WTC11 (cell line): ENCODE results near the gene RPTOR. TPM values are rescaled to one million over a fixed set of nuclear protein-coding genes. Genes with fewer than 3 reads are reported as not detected.

Experiments
- ATAC-seq: fragments of 200-7000 bp; cut with Tn5 transposase; 2 replicates; pipeline ENCODE4 v1.10.0; 2021; ENCODE audit warnings: mild to moderate bottlenecking, moderate library complexity
- CTCF ChIA-PET: fragments of 300-600 bp; sonication (Branson Sonifier 250); formaldehyde crosslinking; loops from one replicate; lab custom pipeline; 2021; ENCODE audit warnings: antibody characterized with exemption; lab: Charles Lee
- POLR2A ChIA-PET: fragments of 350-600 bp; sonication (Branson Sonifier 250); formaldehyde crosslinking; loops from one replicate; lab custom pipeline; 2021; ENCODE audit warnings: antibody characterized with exemption; lab: Charles Lee
- DNase-seq: peaks from one replicate; pipeline ENCODE4 v3.0.0; 2021; ENCODE audit warnings: low spot score
- H3K27ac Mint-ChIP-seq: 2 replicates; pipeline ENCODE4 v1.8.0; 2021; ENCODE audit warnings: mixed read lengths
- H3K27me3 Mint-ChIP-seq: 2 replicates; pipeline ENCODE4 v1.8.0; 2021; ENCODE audit warnings: low read depth, mild to moderate bottlenecking, moderate library complexity, mixed read lengths
- H3K36me3 Mint-ChIP-seq: 2 replicates; pipeline ENCODE4 v1.8.0; 2021; ENCODE audit warnings: mixed read lengths
- H3K4me1 Mint-ChIP-seq: 2 replicates; pipeline ENCODE4 v1.8.0; 2022; ENCODE audit warnings: mixed read lengths
- H3K4me3 Mint-ChIP-seq: 2 replicates; pipeline ENCODE4 v1.8.0; 2021; ENCODE audit warnings: mild to moderate bottlenecking, moderate library complexity, mixed read lengths
- H3K9me3 Mint-ChIP-seq: 2 replicates; pipeline ENCODE4 v1.8.0; 2021; ENCODE audit warnings: mixed read lengths
- CBFB ChIP-seq: sonication (generic); formaldehyde crosslinking; IDR thresholded peaks from 2 replicates; pipeline ENCODE4 v1.8.1; 2022; ENCODE audit warnings: mild to moderate bottlenecking, low read depth, missing genetic modification reagents
- ESRRA ChIP-seq: sonication (generic); formaldehyde crosslinking; IDR thresholded peaks from 2 replicates; pipeline ENCODE4 v1.8.1; 2022; ENCODE audit warnings: mild to moderate bottlenecking, missing genetic modification reagents, borderline replicate concordance
- IRF2 ChIP-seq: sonication (generic); formaldehyde crosslinking; IDR thresholded peaks from 2 replicates; pipeline ENCODE4 v1.8.0; 2022; ENCODE audit warnings: low read depth, missing genetic modification reagents, borderline replicate concordance
- MYBL2 ChIP-seq: sonication (generic); formaldehyde crosslinking; IDR thresholded peaks from 2 replicates; pipeline ENCODE4 v1.8.1; 2023; ENCODE audit warnings: mild to moderate bottlenecking, moderate library complexity, missing genetic modification reagents
- NFATC4 ChIP-seq: fragments of 250-450 bp; sonication (Bioruptor Pico); IDR thresholded peaks from 2 replicates; pipeline ENCODE4 v1.9.0; 2021; ENCODE audit warnings: mild to moderate bottlenecking
- NR3C1 ChIP-seq: sonication (generic); formaldehyde crosslinking; conservative IDR thresholded peaks from 2 replicates; pipeline ENCODE4 v1.8.1; 2023; ENCODE audit warnings: low read depth, mild to moderate bottlenecking, missing genetic modification reagents
- OVOL2 ChIP-seq: fragments of 250-450 bp; sonication (Bioruptor Pico); IDR thresholded peaks from 2 replicates; pipeline ENCODE4 v1.9.0; 2021; ENCODE audit warnings: mild to moderate bottlenecking, borderline replicate concordance
- RORB ChIP-seq: fragments of 250-450 bp; sonication (Bioruptor Pico); IDR thresholded peaks from 2 replicates; pipeline ENCODE4 v1.9.0; 2021; ENCODE audit warnings: mild to moderate bottlenecking
- TEAD1 ChIP-seq: sonication (generic); formaldehyde crosslinking; IDR thresholded peaks from 2 replicates; pipeline ENCODE4 v1.8.0; 2022; ENCODE audit warnings: mild to moderate bottlenecking, missing genetic modification reagents
- TEAD4 ChIP-seq: sonication (generic); formaldehyde crosslinking; IDR thresholded peaks from 2 replicates; pipeline ENCODE4 v1.8.0; 2022; ENCODE audit warnings: mild to moderate bottlenecking, missing genetic modification reagents
- TP53 ChIP-seq: sonication (generic); formaldehyde crosslinking; IDR thresholded peaks from 2 replicates; pipeline ENCODE4 v1.8.1; 2023; ENCODE audit warnings: mild to moderate bottlenecking, missing genetic modification reagents
- ZNF416 ChIP-seq: fragments of 250-450 bp; sonication (Bioruptor Pico); IDR thresholded peaks from 2 replicates; pipeline ENCODE4 v1.9.0; 2021; ENCODE audit warnings: mild to moderate bottlenecking, inconsistent platforms
- ZNF671 ChIP-seq: fragments of 250-450 bp; sonication (Bioruptor Pico); IDR thresholded peaks from 2 replicates; pipeline ENCODE4 v1.8.0; 2021; ENCODE audit warnings: mild to moderate bottlenecking
- total RNA-seq: library from RNA; stranded (reverse); gene quantifications from 3 replicates; pipeline ENCODE4 v1.2.3, GENCODE V29; 2021
- TF ChIP-seq, protein P1 (sequence below): sonication (generic); formaldehyde crosslinking; IDR thresholded peaks from 2 replicates; pipeline ENCODE4 v1.8.1; 2022; ENCODE audit warnings: mild to moderate bottlenecking, missing genetic modification reagents, moderate library complexity, borderline replicate concordance
- TF ChIP-seq, protein P2 (sequence below): fragments of 250-450 bp; sonication (Bioruptor Pico); IDR thresholded peaks from 2 replicates; pipeline ENCODE4 v1.9.0; 2021; ENCODE audit warnings: mild to moderate bottlenecking, borderline replicate concordance
- TF ChIP-seq, protein P3 (sequence below): sonication (generic); formaldehyde crosslinking; IDR thresholded peaks from 2 replicates; pipeline ENCODE4 v1.8.0; 2022; ENCODE audit warnings: mild to moderate bottlenecking, missing genetic modification reagents
- TF ChIP-seq, protein P4 (sequence below): sonication (generic); formaldehyde crosslinking; IDR thresholded peaks from 2 replicates; pipeline ENCODE4 v1.8.0; 2023; ENCODE audit warnings: missing genetic modification reagents, mild to moderate bottlenecking, borderline replicate concordance
- TF ChIP-seq, protein P5 (sequence below): sonication (generic); formaldehyde crosslinking; conservative IDR thresholded peaks from 2 replicates; pipeline ENCODE4 v1.8.1; 2022; ENCODE audit warnings: mild to moderate bottlenecking, missing genetic modification reagents
- TF ChIP-seq, protein P6 (sequence below): sonication (generic); formaldehyde crosslinking; IDR thresholded peaks from 2 replicates; pipeline ENCODE4 v1.8.1; 2023; ENCODE audit warnings: mild to moderate bottlenecking, missing genetic modification reagents, moderate library complexity
- TF ChIP-seq, protein P7 (sequence below): fragments of 250-450 bp; sonication (Bioruptor Pico); IDR thresholded peaks from 2 replicates; pipeline ENCODE4 v1.8.0; 2021; ENCODE audit warnings: mild to moderate bottlenecking

RPTOR gene
- total RNA-seq, 1 experiment from 2014 or later = 41.0 TPM

DNA sequence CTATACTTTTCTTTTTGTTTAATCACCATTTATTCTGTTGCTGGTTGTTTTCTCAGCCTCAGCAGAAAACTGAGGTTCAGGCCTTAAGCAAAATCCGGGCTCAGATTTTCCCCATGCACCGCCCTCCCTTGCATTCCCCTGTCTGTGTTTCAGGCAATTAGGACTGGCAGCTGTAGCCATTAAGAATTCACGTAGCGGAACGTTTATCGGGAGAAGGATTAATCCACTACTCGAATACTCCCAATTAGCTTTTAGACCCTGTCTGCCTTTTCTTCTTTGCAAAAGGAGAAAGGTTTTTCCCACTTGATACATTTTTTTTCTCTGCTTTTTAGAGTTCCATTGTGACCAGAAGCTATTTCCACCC is 173.1 kb downstream of the RPTOR start:
- Mint-ChIP-seq H3K9me3 (peaks cover 3% of the 10 kb centered on the region), H3K4me1 (peaks cover 30% of the 10 kb centered on the region)
- CTCF ChIA-PET = interaction anchor here (0.8 to 1.0 kb wide), 2 partner anchors 11 to 182 kb away, joined by 3 to 4 read pairs; no protein-coding TSS in a partner anchor
- TF ChIP-seq TEAD1 (CRISPR knock-in tag) (no peak), NR3C1 (CRISPR knock-in tag) (no peak), OVOL2 (CRISPR knock-in tag) (no peak), CBFB (CRISPR knock-in tag) (no peak), RORB (no peak), ESRRA (CRISPR knock-in tag) (no peak), ZNF416 (CRISPR knock-in tag) (no peak), MYBL2 (CRISPR knock-in tag) (no peak), TEAD4 (no peak), NFATC4 (CRISPR knock-in tag) (no peak), TP53 (CRISPR knock-in tag) (no peak), IRF2 (CRISPR knock-in tag) (no peak), ZNF671 (CRISPR knock-in tag) (no peak)
- TF ChIP-seq, protein P1, sequence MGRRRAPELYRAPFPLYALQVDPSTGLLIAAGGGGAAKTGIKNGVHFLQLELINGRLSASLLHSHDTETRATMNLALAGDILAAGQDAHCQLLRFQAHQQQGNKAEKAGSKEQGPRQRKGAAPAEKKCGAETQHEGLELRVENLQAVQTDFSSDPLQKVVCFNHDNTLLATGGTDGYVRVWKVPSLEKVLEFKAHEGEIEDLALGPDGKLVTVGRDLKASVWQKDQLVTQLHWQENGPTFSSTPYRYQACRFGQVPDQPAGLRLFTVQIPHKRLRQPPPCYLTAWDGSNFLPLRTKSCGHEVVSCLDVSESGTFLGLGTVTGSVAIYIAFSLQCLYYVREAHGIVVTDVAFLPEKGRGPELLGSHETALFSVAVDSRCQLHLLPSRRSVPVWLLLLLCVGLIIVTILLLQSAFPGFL (CRISPR knock-in tag) = no peak
- TF ChIP-seq, protein P2, sequence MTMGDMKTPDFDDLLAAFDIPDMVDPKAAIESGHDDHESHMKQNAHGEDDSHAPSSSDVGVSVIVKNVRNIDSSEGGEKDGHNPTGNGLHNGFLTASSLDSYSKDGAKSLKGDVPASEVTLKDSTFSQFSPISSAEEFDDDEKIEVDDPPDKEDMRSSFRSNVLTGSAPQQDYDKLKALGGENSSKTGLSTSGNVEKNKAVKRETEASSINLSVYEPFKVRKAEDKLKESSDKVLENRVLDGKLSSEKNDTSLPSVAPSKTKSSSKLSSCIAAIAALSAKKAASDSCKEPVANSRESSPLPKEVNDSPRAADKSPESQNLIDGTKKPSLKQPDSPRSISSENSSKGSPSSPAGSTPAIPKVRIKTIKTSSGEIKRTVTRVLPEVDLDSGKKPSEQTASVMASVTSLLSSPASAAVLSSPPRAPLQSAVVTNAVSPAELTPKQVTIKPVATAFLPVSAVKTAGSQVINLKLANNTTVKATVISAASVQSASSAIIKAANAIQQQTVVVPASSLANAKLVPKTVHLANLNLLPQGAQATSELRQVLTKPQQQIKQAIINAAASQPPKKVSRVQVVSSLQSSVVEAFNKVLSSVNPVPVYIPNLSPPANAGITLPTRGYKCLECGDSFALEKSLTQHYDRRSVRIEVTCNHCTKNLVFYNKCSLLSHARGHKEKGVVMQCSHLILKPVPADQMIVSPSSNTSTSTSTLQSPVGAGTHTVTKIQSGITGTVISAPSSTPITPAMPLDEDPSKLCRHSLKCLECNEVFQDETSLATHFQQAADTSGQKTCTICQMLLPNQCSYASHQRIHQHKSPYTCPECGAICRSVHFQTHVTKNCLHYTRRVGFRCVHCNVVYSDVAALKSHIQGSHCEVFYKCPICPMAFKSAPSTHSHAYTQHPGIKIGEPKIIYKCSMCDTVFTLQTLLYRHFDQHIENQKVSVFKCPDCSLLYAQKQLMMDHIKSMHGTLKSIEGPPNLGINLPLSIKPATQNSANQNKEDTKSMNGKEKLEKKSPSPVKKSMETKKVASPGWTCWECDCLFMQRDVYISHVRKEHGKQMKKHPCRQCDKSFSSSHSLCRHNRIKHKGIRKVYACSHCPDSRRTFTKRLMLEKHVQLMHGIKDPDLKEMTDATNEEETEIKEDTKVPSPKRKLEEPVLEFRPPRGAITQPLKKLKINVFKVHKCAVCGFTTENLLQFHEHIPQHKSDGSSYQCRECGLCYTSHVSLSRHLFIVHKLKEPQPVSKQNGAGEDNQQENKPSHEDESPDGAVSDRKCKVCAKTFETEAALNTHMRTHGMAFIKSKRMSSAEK = no peak
- TF ChIP-seq, protein P3, sequence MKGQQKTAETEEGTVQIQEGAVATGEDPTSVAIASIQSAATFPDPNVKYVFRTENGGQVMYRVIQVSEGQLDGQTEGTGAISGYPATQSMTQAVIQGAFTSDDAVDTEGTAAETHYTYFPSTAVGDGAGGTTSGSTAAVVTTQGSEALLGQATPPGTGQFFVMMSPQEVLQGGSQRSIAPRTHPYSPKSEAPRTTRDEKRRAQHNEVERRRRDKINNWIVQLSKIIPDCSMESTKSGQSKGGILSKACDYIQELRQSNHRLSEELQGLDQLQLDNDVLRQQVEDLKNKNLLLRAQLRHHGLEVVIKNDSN (CRISPR knock-in tag) = no peak
- TF ChIP-seq, protein P4, sequence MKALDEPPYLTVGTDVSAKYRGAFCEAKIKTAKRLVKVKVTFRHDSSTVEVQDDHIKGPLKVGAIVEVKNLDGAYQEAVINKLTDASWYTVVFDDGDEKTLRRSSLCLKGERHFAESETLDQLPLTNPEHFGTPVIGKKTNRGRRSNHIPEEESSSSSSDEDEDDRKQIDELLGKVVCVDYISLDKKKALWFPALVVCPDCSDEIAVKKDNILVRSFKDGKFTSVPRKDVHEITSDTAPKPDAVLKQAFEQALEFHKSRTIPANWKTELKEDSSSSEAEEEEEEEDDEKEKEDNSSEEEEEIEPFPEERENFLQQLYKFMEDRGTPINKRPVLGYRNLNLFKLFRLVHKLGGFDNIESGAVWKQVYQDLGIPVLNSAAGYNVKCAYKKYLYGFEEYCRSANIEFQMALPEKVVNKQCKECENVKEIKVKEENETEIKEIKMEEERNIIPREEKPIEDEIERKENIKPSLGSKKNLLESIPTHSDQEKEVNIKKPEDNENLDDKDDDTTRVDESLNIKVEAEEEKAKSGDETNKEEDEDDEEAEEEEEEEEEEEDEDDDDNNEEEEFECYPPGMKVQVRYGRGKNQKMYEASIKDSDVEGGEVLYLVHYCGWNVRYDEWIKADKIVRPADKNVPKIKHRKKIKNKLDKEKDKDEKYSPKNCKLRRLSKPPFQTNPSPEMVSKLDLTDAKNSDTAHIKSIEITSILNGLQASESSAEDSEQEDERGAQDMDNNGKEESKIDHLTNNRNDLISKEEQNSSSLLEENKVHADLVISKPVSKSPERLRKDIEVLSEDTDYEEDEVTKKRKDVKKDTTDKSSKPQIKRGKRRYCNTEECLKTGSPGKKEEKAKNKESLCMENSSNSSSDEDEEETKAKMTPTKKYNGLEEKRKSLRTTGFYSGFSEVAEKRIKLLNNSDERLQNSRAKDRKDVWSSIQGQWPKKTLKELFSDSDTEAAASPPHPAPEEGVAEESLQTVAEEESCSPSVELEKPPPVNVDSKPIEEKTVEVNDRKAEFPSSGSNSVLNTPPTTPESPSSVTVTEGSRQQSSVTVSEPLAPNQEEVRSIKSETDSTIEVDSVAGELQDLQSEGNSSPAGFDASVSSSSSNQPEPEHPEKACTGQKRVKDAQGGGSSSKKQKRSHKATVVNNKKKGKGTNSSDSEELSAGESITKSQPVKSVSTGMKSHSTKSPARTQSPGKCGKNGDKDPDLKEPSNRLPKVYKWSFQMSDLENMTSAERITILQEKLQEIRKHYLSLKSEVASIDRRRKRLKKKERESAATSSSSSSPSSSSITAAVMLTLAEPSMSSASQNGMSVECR (CRISPR knock-in tag) = no peak
- TF ChIP-seq, protein P5, sequence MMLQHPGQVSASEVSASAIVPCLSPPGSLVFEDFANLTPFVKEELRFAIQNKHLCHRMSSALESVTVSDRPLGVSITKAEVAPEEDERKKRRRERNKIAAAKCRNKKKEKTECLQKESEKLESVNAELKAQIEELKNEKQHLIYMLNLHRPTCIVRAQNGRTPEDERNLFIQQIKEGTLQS (CRISPR knock-in tag) = no peak
- TF ChIP-seq, protein P6, sequence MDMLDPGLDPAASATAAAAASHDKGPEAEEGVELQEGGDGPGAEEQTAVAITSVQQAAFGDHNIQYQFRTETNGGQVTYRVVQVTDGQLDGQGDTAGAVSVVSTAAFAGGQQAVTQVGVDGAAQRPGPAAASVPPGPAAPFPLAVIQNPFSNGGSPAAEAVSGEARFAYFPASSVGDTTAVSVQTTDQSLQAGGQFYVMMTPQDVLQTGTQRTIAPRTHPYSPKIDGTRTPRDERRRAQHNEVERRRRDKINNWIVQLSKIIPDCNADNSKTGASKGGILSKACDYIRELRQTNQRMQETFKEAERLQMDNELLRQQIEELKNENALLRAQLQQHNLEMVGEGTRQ (CRISPR knock-in tag) = no peak
- TF ChIP-seq, protein P7, sequence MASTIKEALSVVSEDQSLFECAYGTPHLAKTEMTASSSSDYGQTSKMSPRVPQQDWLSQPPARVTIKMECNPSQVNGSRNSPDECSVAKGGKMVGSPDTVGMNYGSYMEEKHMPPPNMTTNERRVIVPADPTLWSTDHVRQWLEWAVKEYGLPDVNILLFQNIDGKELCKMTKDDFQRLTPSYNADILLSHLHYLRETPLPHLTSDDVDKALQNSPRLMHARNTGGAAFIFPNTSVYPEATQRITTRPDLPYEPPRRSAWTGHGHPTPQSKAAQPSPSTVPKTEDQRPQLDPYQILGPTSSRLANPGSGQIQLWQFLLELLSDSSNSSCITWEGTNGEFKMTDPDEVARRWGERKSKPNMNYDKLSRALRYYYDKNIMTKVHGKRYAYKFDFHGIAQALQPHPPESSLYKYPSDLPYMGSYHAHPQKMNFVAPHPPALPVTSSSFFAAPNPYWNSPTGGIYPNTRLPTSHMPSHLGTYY (CRISPR knock-in tag) = no peak
- TF ChIP-seq, all 79 proteins: peak for 0
- Mint-ChIP-seq H3K4me3 (no peak overlapping the region), H3K27me3 (no peaks in the 10 kb centered on the region), H3K36me3 (no peaks in the 10 kb centered on the region), H3K27ac (no peak overlapping the region)
- POLR2A ChIA-PET = no interaction called here
- ATAC-seq (no peak), DNase-seq (no peak)
